Esophagus squamous epithelium (tissue), 5 donors: ENCODE measurements around the gene TRIM17. TPM values are rescaled to one million over a fixed set of nuclear protein-coding genes. Genes with fewer than 3 reads are reported as not detected.

Source experiments
- DNase-seq: peaks from one replicate; lab custom pipeline; 2025; lab: John Stamatoyannopoulos, UW
- H3K27ac ChIP-seq, 4 donors: fragments of 200-600 bp; sonication (generic); one replicate each; pipeline ENCODE4 v1.5.1; 2016 to 2019; ENCODE audit warnings: mild to moderate bottlenecking in 1 of 4
- H3K27me3 ChIP-seq, 4 donors: fragments of 200-600 bp; sonication (generic); 1 replicate in 3 of 4; 2 replicates in 1 of 4; pipeline versions ENCODE4 v1.5.1 to v1.6.0; 2017 to 2021; ENCODE audit warnings: antibody characterized with exemption in 1 of 4
- H3K36me3 ChIP-seq, 3 donors: fragments of 200-600 bp; sonication (generic); one replicate each; pipeline ENCODE4 v1.5.1; 2016 to 2019
- H3K4me1 ChIP-seq, 3 donors: fragments of 200-600 bp; sonication (generic); one replicate each; pipeline ENCODE4 v1.5.1; 2017 to 2019
- H3K4me3 ChIP-seq, 4 donors: fragments of 200-600 bp; sonication (generic); 1 replicate in 3 of 4; 2 replicates in 1 of 4; pipeline ENCODE4 v1.5.1; 2016 to 2019; ENCODE audit warnings: mild to moderate bottlenecking in 2 of 4, moderate library complexity in 1 of 4
- H3K9me3 ChIP-seq, 3 donors: fragments of 200-600 bp; sonication (generic); one replicate each; pipeline ENCODE4 v1.5.1; 2016 to 2019
- CTCF ChIP-seq, 6 experiments: fragments of 450-650 bp in 4 of 6; fragments of 200-600 bp in 2 of 6; sonication (generic) in 2 of 6; IDR thresholded peaks; one replicate each; pipeline ENCODE4 v1.5.1; 2016 to 2019; ENCODE audit warnings: antibody characterized with exemption in 6 of 6, mild to moderate bottlenecking in 4 of 6, moderate library complexity in 4 of 6
- POLR2A ChIP-seq, 4 donors: fragments of 450-650 bp; IDR thresholded peaks; one replicate each; pipeline ENCODE4 v1.6.1; 2017; ENCODE audit warnings: antibody characterized with exemption in 4 of 4, mild to moderate bottlenecking in 4 of 4, moderate library complexity in 3 of 4
- WGBS, 2 donors: methylation state at CpG; one replicate each; pipeline ENCODE4 v1.1.5; 2018; 5-methylcytosine and 5-hydroxymethylcytosine counted together
- intact Hi-C: fragments of 100-400 bp; cut with DNase I; formaldehyde crosslinking; loops from one replicate; pipeline ENCODE4 v1.15.0; 2022
- total RNA-seq, 4 donors: library from RNA; depleted of rRNA; stranded (reverse); fragments of >200 nt; gene quantifications; one replicate each; pipeline ENCODE4 v1.1.0, GENCODE V29; 2016
- donor health status: DM: yes; HTN: yes; CAD: no.

The TRIM17 gene
- total RNA-seq, 4 donors from 2014 or later: 0.13 to 3.0 (median 0.99) TPM

GRCh38 chr1:228463559-228464455 lies 47.1 kb upstream of the TRIM17 start:
- peak overlapping the region in 2 of 4 donors; percentile 0 to 33 for H3K27ac ChIP-seq
- peaks cover 8 to 35% (median 9%) of the 10 kb centered on the region in 3 donors for H3K4me1 ChIP-seq
- intact Hi-C loops: no loop called here
- no peak for DNase-seq
- 2% methylated on average over 19 to 21 of the region's 56 CpGs for WGBS, 2 donors
- H3K4me3 ChIP-seq: peak overlapping the region in 3 of 4 donors; percentile 23 to 50 (median 31)
- no peak for TF ChIP-seq CTCF (IDR thresholded peaks at IDR 0.05)
- peak in 1 of 4 donors; percentile 21 for TF ChIP-seq POLR2A (IDR thresholded peaks at IDR 0.05)
- no peaks in the 10 kb centered on the region for H3K9me3 ChIP-seq
- H3K27me3 ChIP-seq: peaks cover 0 to 100% (median 20%) of the 10 kb centered on the region in 4 donors
- no peaks in the 10 kb centered on the region for H3K36me3 ChIP-seq

- intact Hi-C loops: no loop called here
- no peak for TF ChIP-seq CTCF (IDR thresholded peaks at IDR 0.05)
- no peak for TF ChIP-seq POLR2A (IDR thresholded peaks at IDR 0.05)
- H3K9me3 ChIP-seq: no peaks in the 10 kb centered on the region
- H3K27me3 ChIP-seq: peaks cover 0 to 94% (median 20%) of the 10 kb centered on the region in 4 donors
- no peak for DNase-seq
- peaks cover 8 to 42% (median 9%) of the 10 kb centered on the region in 3 donors for H3K4me1 ChIP-seq
- peak overlapping the region in 2 of 4 donors; percentile 0 to 33 for H3K27ac ChIP-seq
- peak overlapping the region in 1 of 4 donors; percentile 50 for H3K4me3 ChIP-seq
- WGBS, 2 donors: 43 to 66% methylated on average over 7 of the region's 7 CpGs
- no peaks in the 10 kb centered on the region for H3K36me3 ChIP-seq
These were observed 46.4 kb upstream of the TRIM17 start for GRCh38 chr1:228463009-228463558.

- intact Hi-C loops: no loop called here
- H3K9me3 ChIP-seq: no peaks in the 10 kb centered on the region
- TF ChIP-seq CTCF (IDR thresholded peaks at IDR 0.05): no peak
- no peak for TF ChIP-seq POLR2A (IDR thresholded peaks at IDR 0.05)
- WGBS, 2 donors: 79 to 84% methylated on average over 5 of the region's 5 CpGs
- peaks cover 0 to 90% (median 20%) of the 10 kb centered on the region in 4 donors for H3K27me3 ChIP-seq
- H3K27ac ChIP-seq: no peak overlapping the region
- DNase-seq: no peak
- H3K36me3 ChIP-seq: no peaks in the 10 kb centered on the region
- peaks cover 8 to 46% (median 9%) of the 10 kb centered on the region in 3 donors for H3K4me1 ChIP-seq
- no peak overlapping the region for H3K4me3 ChIP-seq
These were observed 45.9 kb upstream of the TRIM17 start for GRCh38 chr1:228462560-228462959.

- TF ChIP-seq POLR2A (IDR thresholded peaks at IDR 0.05) (no peak), CTCF (IDR thresholded peaks at IDR 0.05) (no peak)
- H3K4me3 ChIP-seq: no peak overlapping the region
- H3K36me3 ChIP-seq: no peaks in the 10 kb centered on the region
- 76 to 83% methylated on average over 2 of the region's 2 CpGs for WGBS, 2 donors
- H3K9me3 ChIP-seq: no peaks in the 10 kb centered on the region
- no peak for DNase-seq
- H3K27me3 ChIP-seq: peaks cover 0 to 87% (median 17%) of the 10 kb centered on the region in 4 donors
- intact Hi-C loops: no loop called here
- H3K27ac ChIP-seq: no peak overlapping the region
- H3K4me1 ChIP-seq: peaks cover 8 to 63% (median 21%) of the 10 kb centered on the region in 3 donors
These were observed 44.2 kb upstream of the TRIM17 start for GRCh38 chr1:228460821-228461220.
